ENCODE data around the gene MESP1.

Gene MESP1

DNA sequence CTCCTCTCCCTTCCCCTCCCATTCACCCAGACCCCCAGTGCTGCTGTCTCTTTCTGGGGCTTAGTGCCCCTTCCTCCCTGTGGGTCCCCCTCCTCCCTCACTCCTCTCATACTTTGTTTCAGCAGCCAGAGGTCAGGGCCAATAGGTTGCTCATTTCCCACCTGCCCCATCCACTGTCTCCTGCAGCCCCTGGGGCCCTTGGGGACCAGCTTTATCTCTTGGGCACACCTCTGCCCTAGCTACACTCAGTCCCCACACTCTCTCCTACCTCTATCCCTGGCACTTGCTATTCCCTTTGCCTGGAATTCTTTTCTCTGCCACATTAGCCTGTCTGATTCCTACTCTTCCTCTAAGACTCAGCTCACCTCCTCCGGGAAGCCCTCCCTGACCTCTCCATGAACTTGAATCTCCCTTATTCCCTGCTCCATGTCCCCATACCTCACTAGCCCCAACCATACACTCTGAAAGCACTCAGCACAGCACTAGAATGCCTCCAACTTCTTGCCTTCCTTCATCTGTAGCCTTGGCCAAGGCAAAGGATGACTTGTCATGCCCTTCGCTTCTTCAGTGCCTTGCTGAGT lies 49.0 kb upstream of the MESP1 start:
- POLR2A ChIA-PET = no interaction called here
- H3K27ac ChIP-seq (ENCODE audit: extremely low read depth, low read depth, low read length) = no peak overlapping the region

DNA sequence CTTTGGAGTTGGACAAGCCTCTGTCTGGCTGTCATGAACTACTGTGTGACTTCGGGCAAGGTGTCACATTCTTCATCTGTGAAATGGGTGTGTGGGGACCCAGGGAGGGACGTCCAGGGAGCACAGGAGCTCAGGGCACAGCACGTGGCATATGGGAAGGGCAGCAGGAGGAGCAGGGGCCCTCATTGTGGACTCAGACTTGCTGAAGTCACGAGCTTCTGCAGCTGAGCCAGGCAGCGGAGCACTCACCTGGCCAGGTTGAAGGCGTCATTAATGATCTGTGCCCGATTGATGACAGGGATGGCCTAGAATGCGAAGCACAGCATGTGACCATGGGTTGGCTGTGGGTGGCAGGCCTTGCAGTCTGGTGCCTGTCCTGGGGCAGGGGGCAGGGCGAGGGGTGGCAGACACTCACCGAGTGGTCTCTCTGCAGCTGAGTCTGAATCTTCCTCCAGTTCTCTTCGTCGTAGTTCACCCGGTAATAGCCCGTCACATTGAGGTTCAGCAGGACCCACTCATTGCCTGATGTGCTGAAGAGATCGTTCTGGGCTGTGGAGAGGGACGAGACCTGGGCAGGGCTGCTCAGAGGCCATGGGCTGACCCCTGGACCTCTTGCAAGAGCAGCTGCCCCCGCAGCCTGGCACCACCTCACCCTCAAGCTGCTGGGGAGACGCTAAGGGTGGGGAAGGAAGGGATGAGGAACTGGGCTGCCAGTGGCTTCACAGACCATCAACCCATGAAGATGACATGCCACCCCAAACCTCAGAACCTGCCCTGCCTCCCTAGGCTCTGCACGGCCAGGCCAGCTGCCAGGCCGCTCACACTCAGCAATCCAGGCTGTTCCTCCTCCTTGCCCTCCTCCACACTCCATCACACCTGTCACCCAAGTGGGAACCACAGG lies 48.2 kb upstream of the MESP1 start:
- ChIA-PET CTCF (interaction anchor here (0.7 kb wide), 2 partner anchors 59 to 318 kb away, joined by 3 read pairs; no protein-coding TSS in a partner anchor), POLR2A (no interaction called here)
- Histone ChIP-seq H3K36me3 (ENCODE audit: control insufficient read depth in 2 of 2, insufficient read depth in 1 of 2, low read length in 2 of 2) (no peaks in the 10 kb centered on the region), H3K27ac (ENCODE audit: extremely low read depth, low read depth, low read length) (no peak overlapping the region), H3K9me3 (ENCODE audit: control insufficient read depth, insufficient read depth, low read depth, low read length) (no peaks in the 10 kb centered on the region), H3K4me1 (ENCODE audit: control insufficient read depth, insufficient read depth, low read length) (peaks cover 10% of the 10 kb centered on the region), H3K4me3 (ENCODE audit: low read depth, low read length) (no peak overlapping the region)
- 0 out of 2 replicates have a peak, but pooled peaks have one; percentile 16 for TF ChIP-seq ZNF121 (tag by site-specific recombination; IDR thresholded peaks at IDR 0.05)
- no peak for TF ChIP-seq ZNF423 (tag by site-specific recombination; IDR thresholded peaks at IDR 0.05)
- TF ChIP-seq ZNF341 (tag by site-specific recombination; IDR thresholded peaks at IDR 0.05; ENCODE audit: low read depth) = peak; percentile 11; the same call in 1 of the 2 replicates

More for the DNA sequence above, 49.0 kb upstream of the MESP1 start:
- TF ChIP-seq ZNF341 (tag by site-specific recombination; IDR thresholded peaks at IDR 0.05; ENCODE audit: low read depth) = 0 out of 2 replicates have a peak, but pooled peaks have one; percentile 1
- no peak for TF ChIP-seq ZNF223 (tag by site-specific recombination; IDR thresholded peaks at IDR 0.05)
- no peak for TF ChIP-seq GFI1B (tag by site-specific recombination; IDR thresholded peaks at IDR 0.05)
- TF ChIP-seq, protein P1, sequence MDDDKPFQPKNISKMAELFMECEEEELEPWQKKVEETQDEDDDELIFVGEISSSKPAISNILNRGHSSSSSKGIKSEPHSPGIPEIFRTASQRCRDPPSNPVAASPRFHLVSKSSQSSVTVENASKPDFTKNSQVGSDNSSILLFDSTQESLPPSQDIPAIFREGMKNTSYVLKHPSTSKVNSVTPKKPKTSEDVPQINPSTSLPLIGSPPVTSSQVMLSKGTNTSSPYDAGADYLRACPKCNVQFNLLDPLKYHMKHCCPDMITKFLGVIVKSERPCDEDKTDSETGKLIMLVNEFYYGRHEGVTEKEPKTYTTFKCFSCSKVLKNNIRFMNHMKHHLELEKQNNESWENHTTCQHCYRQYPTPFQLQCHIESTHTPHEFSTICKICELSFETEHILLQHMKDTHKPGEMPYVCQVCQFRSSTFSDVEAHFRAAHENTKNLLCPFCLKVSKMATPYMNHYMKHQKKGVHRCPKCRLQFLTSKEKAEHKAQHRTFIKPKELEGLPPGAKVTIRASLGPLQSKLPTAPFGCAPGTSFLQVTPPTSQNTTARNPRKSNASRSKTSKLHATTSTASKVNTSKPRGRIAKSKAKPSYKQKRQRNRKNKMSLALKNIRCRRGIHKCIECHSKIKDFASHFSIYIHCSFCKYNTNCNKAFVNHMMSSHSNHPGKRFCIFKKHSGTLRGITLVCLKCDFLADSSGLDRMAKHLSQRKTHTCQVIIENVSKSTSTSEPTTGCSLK (tag by site-specific recombination; IDR thresholded peaks at IDR 0.05) = no peak
- 0 out of 2 replicates have a peak, but pooled peaks have one; percentile 69 for TF ChIP-seq ZNF239 (tag by site-specific recombination; IDR thresholded peaks at IDR 0.05)
- TF ChIP-seq ZNF629 (tag by site-specific recombination; IDR thresholded peaks at IDR 0.05) = no peak
- H3K36me3 ChIP-seq (ENCODE audit: control insufficient read depth in 2 of 2, insufficient read depth in 1 of 2, low read length in 2 of 2) = no peaks in the 10 kb centered on the region
- CTCF ChIA-PET = interaction anchor here (0.7 kb wide), 2 partner anchors 60 to 318 kb away, joined by 3 read pairs; no protein-coding TSS in a partner anchor
- no peaks in the 10 kb centered on the region for H3K9me3 ChIP-seq (ENCODE audit: control insufficient read depth, insufficient read depth, low read depth, low read length)
- peaks cover 4% of the 10 kb centered on the region for H3K4me1 ChIP-seq (ENCODE audit: control insufficient read depth, insufficient read depth, low read length)
- H3K4me3 ChIP-seq (ENCODE audit: low read depth, low read length) = no peak overlapping the region

DNA sequence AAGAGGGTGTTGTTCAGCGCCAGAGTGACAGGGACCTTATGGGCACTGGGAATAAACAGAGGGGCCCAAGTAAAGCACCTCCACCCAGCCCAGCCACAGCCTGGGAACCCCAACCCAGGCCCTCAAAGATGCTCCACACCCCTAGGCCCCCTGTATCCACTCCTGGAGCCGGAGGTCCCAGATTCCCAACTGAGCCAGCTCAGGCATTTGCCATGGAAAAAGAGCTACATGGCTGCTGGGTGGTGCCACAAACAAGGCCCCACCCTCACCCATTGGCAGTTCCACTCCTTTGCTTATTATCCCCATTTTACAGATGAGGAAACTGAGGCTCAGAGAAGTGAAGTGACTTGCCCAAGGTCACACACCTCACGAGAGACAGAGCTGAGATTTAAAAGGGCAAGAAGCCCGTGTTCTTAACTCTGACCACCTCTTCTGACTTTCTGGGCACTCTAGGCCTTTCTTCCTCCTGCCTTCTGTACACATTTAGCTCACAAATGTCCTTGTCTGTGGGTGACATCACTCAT lies 46.7 kb upstream of the MESP1 start:
- ChIA-PET POLR2A (interaction anchor here (1.2 kb wide), 1 partner anchor 14 kb away, joined by 3 read pairs; no protein-coding TSS in a partner anchor), CTCF (interaction anchor here (0.8 to 1.3 kb wide), 3 partner anchors 37 to 77 kb away, joined by 3 to 8 read pairs (median 4); no protein-coding TSS in a partner anchor)
- H3K4me1 ChIP-seq (ENCODE audit: control insufficient read depth, insufficient read depth, low read length) = peaks cover 10% of the 10 kb centered on the region
- no peak overlapping the region for H3K4me3 ChIP-seq (ENCODE audit: low read depth, low read length)
- no peaks in the 10 kb centered on the region for H3K9me3 ChIP-seq (ENCODE audit: control insufficient read depth, insufficient read depth, low read depth, low read length)
- no peak overlapping the region for H3K27ac ChIP-seq (ENCODE audit: extremely low read depth, low read depth, low read length)
- TF ChIP-seq, protein P2, sequence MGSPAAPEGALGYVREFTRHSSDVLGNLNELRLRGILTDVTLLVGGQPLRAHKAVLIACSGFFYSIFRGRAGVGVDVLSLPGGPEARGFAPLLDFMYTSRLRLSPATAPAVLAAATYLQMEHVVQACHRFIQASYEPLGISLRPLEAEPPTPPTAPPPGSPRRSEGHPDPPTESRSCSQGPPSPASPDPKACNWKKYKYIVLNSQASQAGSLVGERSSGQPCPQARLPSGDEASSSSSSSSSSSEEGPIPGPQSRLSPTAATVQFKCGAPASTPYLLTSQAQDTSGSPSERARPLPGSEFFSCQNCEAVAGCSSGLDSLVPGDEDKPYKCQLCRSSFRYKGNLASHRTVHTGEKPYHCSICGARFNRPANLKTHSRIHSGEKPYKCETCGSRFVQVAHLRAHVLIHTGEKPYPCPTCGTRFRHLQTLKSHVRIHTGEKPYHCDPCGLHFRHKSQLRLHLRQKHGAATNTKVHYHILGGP (tag by site-specific recombination; IDR thresholded peaks at IDR 0.05) = no peak
- no peak for TF ChIP-seq GLIS2 (tag by site-specific recombination; IDR thresholded peaks at IDR 0.05)
- H3K36me3 ChIP-seq (ENCODE audit: control insufficient read depth in 2 of 2, insufficient read depth in 1 of 2, low read length in 2 of 2) = no peaks in the 10 kb centered on the region

DNA sequence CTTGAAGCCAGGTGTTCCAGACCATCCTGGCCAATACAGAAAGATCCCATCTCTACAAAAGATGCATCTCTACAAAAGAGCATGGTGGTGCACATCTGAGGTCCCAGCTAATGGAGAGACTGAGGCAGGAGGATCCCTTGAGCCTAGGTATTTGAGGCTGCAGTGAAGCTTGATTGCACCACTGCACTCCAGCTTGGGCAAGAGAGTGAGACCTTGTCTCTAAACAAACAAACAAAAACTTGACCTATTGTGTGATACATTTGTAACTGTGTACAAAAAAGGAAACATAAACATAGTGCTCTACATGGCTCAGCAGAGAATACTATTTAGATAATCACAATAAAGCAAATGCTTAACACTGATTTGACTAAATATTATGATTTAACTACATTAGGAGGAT lies 44.9 kb upstream of the MESP1 start:
- ChIA-PET POLR2A (no interaction called here), CTCF (no interaction called here)
- H3K36me3 ChIP-seq (ENCODE audit: control insufficient read depth in 2 of 2, insufficient read depth in 1 of 2, low read length in 2 of 2) = no peaks in the 10 kb centered on the region
- TF ChIP-seq ZNF2 (tag by site-specific recombination; IDR thresholded peaks at IDR 0.05) = no peak
- no peak overlapping the region for H3K4me3 ChIP-seq (ENCODE audit: low read depth, low read length)
- no peaks in the 10 kb centered on the region for H3K9me3 ChIP-seq (ENCODE audit: control insufficient read depth, insufficient read depth, low read depth, low read length)
- peaks cover 10% of the 10 kb centered on the region for H3K4me1 ChIP-seq (ENCODE audit: control insufficient read depth, insufficient read depth, low read length)
- no peak overlapping the region for H3K27ac ChIP-seq (ENCODE audit: extremely low read depth, low read depth, low read length)
